Measurements from ENCODE around the gene DNAJA3. TPM values are rescaled to one million over a fixed set of nuclear protein-coding genes. Genes with fewer than 3 reads are reported as not detected.

Gene DNAJA3
- total RNA-seq, 4 donors from 2014 or later = 13.8 to 44.9 (median 36.4) TPM

- H3K4me1 ChIP-seq = no peaks in the 10 kb centered on the region
- TF ChIP-seq CTCF (IDR thresholded peaks at IDR 0.05) = no peak
- TF ChIP-seq POLR2A (IDR thresholded peaks at IDR 0.05) = no peak
- intact Hi-C loops (cut with DNase I; ENCODE audit: low total_unique reads) = no loop called here
- no peak overlapping the region for H3K27ac ChIP-seq
- H3K4me3 ChIP-seq = no peak overlapping the region
- no peaks in the 10 kb centered on the region for H3K27me3 ChIP-seq
- no peak for DNase-seq
- H3K9me3 ChIP-seq = no peaks in the 10 kb centered on the region
- no peaks in the 10 kb centered on the region for H3K36me3 ChIP-seq
Measured at GRCh38 chr16:4481963-4482362, 56.3 kb downstream of the DNAJA3 start.

GRCh38 chr16:4486126-4486893, 60.6 kb downstream of the DNAJA3 start:
- Histone ChIP-seq H3K27me3 (no peaks in the 10 kb centered on the region), H3K27ac (peak overlapping the region; percentile 38 to 56), H3K36me3 (no peaks in the 10 kb centered on the region), H3K9me3 (no peaks in the 10 kb centered on the region), H3K4me3 (no peak overlapping the region), H3K4me1 (no peaks in the 10 kb centered on the region)
- DNase-seq = no peak
- TF ChIP-seq CTCF (IDR thresholded peaks at IDR 0.05) (no peak), POLR2A (IDR thresholded peaks at IDR 0.05) (no peak)
- intact Hi-C loops (cut with DNase I; ENCODE audit: low total_unique reads) = no loop called here

GRCh38 chr16:4487955-4488498, 62.4 kb downstream of the DNAJA3 start:
- TF ChIP-seq CTCF (IDR thresholded peaks at IDR 0.05) = no peak
- no peak for TF ChIP-seq POLR2A (IDR thresholded peaks at IDR 0.05)
- H3K36me3 ChIP-seq = no peaks in the 10 kb centered on the region
- intact Hi-C loops (cut with DNase I; ENCODE audit: low total_unique reads) = no loop called here
- DNase-seq = no peak
- H3K4me1 ChIP-seq = no peaks in the 10 kb centered on the region
- no peaks in the 10 kb centered on the region for H3K27me3 ChIP-seq
- H3K27ac ChIP-seq = no peak overlapping the region
- H3K4me3 ChIP-seq = no peak overlapping the region
- no peaks in the 10 kb centered on the region for H3K9me3 ChIP-seq

- H3K4me3 ChIP-seq = no peak overlapping the region
- H3K36me3 ChIP-seq = no peaks in the 10 kb centered on the region
- H3K4me1 ChIP-seq = no peaks in the 10 kb centered on the region
- TF ChIP-seq CTCF (IDR thresholded peaks at IDR 0.05) (no peak), POLR2A (IDR thresholded peaks at IDR 0.05) (no peak)
- H3K27me3 ChIP-seq = no peaks in the 10 kb centered on the region
- intact Hi-C loops (cut with DNase I; ENCODE audit: low total_unique reads) = no loop called here
- no peaks in the 10 kb centered on the region for H3K9me3 ChIP-seq
- no peak overlapping the region for H3K27ac ChIP-seq
- DNase-seq = no peak
Measured at GRCh38 chr16:4488499-4488967, 62.9 kb downstream of the DNAJA3 start.

GRCh38 chr16:4489030-4489429, 63.4 kb downstream of the DNAJA3 start:
- H3K9me3 ChIP-seq = no peaks in the 10 kb centered on the region
- H3K4me1 ChIP-seq = no peaks in the 10 kb centered on the region
- no peaks in the 10 kb centered on the region for H3K27me3 ChIP-seq
- intact Hi-C loops (cut with DNase I; ENCODE audit: low total_unique reads) = no loop called here
- H3K4me3 ChIP-seq = no peak overlapping the region
- H3K36me3 ChIP-seq = no peaks in the 10 kb centered on the region
- TF ChIP-seq CTCF (IDR thresholded peaks at IDR 0.05) (no peak), POLR2A (IDR thresholded peaks at IDR 0.05) (no peak)
- H3K27ac ChIP-seq = no peak overlapping the region
- DNase-seq = no peak
